ENCODE measurements around the gene PIEZO1.

Gene PIEZO1

DNA sequence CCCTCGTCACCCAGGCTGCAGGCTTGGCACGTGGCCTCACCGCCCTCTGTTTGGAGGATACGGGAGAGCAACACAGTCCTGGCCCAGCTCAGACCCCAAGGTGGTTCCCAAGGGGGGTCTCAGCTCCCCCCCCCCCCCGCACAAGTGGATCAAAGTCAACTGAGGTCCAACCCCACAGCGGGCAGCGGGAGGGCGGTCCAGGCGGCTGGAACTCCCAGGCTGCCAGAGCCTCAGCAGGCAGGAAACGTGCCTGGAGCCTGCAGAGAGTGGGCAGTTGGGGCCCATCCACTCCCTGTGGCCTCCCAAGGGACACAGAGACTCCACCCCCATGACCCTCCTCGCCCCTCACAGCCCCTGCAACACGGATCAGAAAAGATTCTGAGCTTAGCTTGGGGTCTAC, 36.7 kb downstream of the PIEZO1 start:
- H3K27ac ChIP-seq: peak overlapping the region; percentile 46; the same call in 1 of the 2 replicates
- DNase-seq (ENCODE audit: low spot score): no peak
- TF ChIP-seq, protein P1, sequence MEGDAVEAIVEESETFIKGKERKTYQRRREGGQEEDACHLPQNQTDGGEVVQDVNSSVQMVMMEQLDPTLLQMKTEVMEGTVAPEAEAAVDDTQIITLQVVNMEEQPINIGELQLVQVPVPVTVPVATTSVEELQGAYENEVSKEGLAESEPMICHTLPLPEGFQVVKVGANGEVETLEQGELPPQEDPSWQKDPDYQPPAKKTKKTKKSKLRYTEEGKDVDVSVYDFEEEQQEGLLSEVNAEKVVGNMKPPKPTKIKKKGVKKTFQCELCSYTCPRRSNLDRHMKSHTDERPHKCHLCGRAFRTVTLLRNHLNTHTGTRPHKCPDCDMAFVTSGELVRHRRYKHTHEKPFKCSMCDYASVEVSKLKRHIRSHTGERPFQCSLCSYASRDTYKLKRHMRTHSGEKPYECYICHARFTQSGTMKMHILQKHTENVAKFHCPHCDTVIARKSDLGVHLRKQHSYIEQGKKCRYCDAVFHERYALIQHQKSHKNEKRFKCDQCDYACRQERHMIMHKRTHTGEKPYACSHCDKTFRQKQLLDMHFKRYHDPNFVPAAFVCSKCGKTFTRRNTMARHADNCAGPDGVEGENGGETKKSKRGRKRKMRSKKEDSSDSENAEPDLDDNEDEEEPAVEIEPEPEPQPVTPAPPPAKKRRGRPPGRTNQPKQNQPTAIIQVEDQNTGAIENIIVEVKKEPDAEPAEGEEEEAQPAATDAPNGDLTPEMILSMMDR (conservative IDR thresholded peaks at IDR 0.05; ENCODE audit: low read depth): no peak
- POLR2A ChIA-PET (ENCODE audit: low non-redundant PET): no interaction called here
- CTCF ChIA-PET: interaction anchor here (0.7 to 2.1 kb wide), 3 partner anchors 10 to 1731 kb away, joined by 3 to 13 read pairs (median 10); no protein-coding TSS in a partner anchor

DNA sequence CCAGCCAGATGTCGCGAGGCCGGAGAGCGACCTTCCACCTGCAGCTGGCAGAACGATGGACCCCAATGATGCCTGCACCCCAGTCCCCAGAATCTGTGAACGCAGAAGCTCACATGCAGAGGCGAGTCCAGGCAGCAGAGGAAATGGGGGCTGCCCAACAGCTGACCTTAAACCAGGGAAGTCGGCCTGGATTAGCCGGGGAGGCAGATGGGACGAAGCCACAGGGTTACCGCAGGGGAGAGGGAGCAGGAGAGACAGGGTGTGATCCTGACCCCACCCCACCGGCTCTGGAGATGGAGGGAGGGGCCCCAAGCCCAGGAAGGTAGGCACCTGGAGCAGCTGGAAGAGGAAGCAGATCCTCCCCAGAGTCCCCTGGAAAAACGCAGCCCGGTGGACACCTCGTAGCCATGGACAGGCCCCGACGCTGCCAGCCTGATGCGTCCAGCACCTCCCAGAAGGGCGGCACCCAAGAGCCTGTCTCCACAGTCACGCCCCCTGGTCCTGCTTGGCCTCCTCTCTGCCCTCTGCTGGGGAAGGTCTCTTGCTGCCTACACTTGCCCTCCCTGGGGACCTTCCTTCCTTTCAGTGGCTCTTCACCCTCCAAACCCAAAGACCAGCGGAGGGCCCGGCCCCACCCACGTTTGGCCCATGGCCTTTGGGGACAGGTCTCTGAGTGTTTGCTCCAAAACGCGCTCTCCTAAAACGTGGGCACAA, 37.3 kb downstream of the PIEZO1 start:
- TF ChIP-seq, protein P1 (conservative IDR thresholded peaks at IDR 0.05; ENCODE audit: low read depth): 0 out of 2 replicates have a peak, but pooled peaks have one; percentile 9
- ChIA-PET POLR2A (ENCODE audit: low non-redundant PET) (no interaction called here), CTCF (interaction anchor here (0.5 to 2.1 kb wide), 7 partner anchors 10 to 1731 kb away, joined by 3 to 13 read pairs (median 3); no protein-coding TSS in a partner anchor)
- H3K27ac ChIP-seq: peak overlapping the region; percentile 46
- DNase-seq (ENCODE audit: low spot score): peak; percentile 38

DNA sequence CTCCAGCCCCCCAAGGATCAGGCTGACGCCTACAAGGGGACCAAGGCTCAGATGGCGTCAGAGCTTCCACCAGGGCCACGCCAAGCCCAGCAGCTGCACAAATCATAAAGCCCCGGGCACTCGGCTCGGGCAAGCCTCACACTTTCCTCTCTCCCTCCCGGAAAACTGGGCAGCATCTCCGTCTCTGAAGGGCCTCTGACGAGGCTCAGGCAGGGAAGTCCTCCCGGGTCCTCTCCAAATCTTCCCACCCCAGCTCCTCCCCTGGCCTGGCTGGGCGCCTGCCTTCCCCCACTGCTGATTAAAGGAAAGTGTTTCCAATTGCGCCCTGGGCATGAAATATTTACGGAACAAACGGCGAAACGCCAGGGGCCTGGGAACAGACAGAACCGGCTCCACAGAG, 38.5 kb downstream of the PIEZO1 start:
- no peak for DNase-seq (ENCODE audit: low spot score)
- TF ChIP-seq, protein P1 (conservative IDR thresholded peaks at IDR 0.05; ENCODE audit: low read depth): no peak
- POLR2A ChIA-PET (ENCODE audit: low non-redundant PET): interaction anchor here (0.6 kb wide), 1 partner anchor 12 kb away, joined by 3 read pairs; no protein-coding TSS in a partner anchor
- CTCF ChIA-PET: interaction anchor here (1.0 to 2.0 kb wide), 3 partner anchors 9 to 11 kb away, joined by 3 to 6 read pairs (median 6); no protein-coding TSS in a partner anchor
- peak overlapping the region; percentile 46 for H3K27ac ChIP-seq

DNA sequence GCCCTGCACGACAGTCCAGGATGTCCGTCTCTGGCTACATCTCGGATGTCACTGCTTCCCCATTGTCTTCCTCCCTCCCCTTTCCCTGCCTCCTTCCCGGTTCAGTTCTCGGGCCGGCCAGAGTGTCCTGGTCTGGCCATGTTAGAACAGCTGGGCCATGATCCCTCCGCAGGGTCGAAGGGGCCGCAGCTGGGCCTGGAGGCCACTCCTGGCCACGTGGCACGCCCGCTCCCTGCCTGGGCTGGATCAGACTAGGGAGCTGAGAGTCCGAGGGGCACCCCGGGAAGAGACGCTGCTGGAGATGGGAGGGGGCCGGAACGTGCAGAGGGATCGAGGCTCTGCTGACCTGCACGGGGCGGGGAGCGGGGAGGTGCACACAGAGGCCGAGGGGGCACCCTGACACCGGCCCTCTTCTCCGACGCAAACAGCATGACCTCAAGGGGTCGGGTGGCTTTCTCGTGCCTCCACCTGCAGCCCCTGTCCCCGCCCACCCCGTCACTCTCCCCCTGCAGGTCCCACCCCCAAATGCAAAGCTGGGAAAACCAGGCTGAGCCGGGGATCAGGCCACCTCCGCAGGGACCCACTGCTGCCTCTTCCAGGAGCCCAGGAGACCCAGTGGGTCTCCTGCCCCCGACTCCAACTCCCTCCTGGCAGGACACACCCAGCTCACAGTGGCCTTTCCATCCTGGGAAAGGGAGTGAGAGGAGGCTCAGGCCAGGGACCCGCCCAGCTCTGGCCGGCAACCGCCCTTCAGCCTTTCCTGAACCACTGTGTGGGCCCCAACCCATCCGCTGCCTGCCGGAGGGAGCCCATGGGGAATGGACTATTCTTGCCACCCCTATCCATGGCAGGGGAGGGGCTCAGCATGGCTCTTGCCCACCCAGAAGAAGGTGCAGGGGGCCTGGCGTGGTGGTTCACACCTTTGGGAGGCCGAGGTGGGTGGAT, 40.2 kb downstream of the PIEZO1 start:
- H3K27ac ChIP-seq: peak overlapping the region; percentile 46
- ChIA-PET CTCF (interaction anchor here (0.7 to 2.0 kb wide), 5 partner anchors 7 to 39 kb away, joined by 3 to 6 read pairs (median 6); no protein-coding TSS in a partner anchor), POLR2A (ENCODE audit: low non-redundant PET) (no interaction called here)
- no peak for DNase-seq (ENCODE audit: low spot score)
- TF ChIP-seq, protein P1 (conservative IDR thresholded peaks at IDR 0.05; ENCODE audit: low read depth): no peak

DNA sequence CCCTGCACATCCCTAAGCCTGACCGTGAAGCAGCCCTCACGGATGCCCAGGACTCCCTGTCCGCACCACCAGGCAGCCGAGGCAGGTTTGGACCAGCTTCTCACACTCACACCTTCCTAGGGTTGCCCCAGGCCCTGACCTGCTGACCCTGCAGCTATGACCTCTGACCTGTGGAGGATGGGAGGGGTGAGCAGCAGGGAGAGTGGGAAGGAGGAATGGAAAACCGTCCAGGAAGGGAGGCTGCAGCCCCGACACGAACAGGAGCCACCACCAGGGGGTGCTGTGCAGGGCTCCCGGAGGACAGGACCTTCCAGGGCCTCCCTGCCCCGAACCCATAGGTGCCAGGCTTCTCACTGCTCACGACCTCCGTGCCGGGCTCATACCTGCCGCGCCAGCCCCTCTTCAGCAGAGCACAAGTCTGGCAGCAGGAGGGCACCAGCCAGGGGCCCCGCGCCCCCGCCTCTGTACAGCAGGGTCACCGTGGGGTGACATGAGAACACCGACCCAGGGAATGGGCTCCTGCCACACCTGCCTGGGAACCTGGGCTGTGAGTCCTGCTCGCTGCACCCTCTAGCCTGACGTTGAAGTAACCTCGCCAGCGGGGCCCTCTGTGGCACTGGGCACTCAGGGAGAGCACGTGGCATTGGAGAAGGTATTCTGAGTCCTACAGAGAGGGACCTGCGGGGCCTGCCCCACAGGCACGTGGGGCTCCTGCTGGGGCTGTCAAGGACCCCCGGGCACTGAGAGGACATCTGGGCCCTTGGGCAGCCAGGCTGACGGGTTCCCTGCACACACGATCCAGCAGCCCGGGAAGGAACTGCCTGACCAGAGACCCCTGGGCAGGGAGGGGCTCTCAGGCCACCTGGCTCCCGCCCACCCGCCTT, 41.1 kb downstream of the PIEZO1 start:
- POLR2A ChIA-PET (ENCODE audit: low non-redundant PET): no interaction called here
- H3K27ac ChIP-seq: peak overlapping the region; percentile 39
- TF ChIP-seq, protein P1 (conservative IDR thresholded peaks at IDR 0.05; ENCODE audit: low read depth): peak; percentile 80
- peak; percentile 48 for DNase-seq (ENCODE audit: low spot score)
- CTCF ChIA-PET: interaction anchor here (0.5 to 1.3 kb wide), 9 partner anchors 10 to 142 kb away, joined by 3 to 6 read pairs (median 4); partner anchors contain the start of gene PIEZO1

All from RWPE1 (cell line).